ENCODE results near the gene MRPS6. TPM values are rescaled to one million over a fixed set of nuclear protein-coding genes. Genes with fewer than 3 reads are reported as not detected.
A peak's percentile ranks its signal among the peaks of the same experiment; 100 is the strongest.

The MRPS6 gene
- total RNA-seq, 4 donors from 2014 or later = 33.1 to 63.7 (median 39.3) TPM

DNA sequence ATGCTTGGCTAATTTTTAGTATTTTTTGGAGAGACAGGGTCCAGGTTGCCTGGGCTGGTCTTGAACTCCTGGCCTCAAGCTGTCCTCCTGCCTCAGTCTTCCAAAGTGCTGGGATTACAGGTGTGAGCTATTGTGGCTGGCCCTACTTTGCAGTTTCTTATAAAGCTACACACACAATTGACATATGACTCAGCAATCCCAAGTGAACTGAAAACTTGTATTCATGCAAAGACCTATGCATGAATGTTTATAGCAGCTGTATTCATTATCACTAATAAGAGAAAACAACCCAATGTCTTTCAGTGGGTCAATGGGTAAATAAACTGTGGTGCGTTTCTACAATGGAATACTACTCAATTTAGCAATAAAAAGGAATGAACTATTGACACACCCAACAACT is 103.1 kb downstream of the MRPS6 start:
- ATAC-seq = no peak
- Histone ChIP-seq H3K4me3 (no peak overlapping the region), H3K27ac (no peak overlapping the region), H3K27me3 (no peaks in the 10 kb centered on the region), H3K9me3 (no peaks in the 10 kb centered on the region), H3K36me3 (no peaks in the 10 kb centered on the region), H3K4me1 (peaks cover 0 to 19% (median 0%) of the 10 kb centered on the region in 3 donors)
- TF ChIP-seq CTCF (IDR thresholded peaks at IDR 0.05) (no peak), POLR2AphosphoS5 (IDR thresholded peaks at IDR 0.05) (no peak)
- WGBS, 2 donors (ENCODE audit: low coverage in 1 of 2) = 82% methylated on average over 1 of the region's 1 CpG

DNA sequence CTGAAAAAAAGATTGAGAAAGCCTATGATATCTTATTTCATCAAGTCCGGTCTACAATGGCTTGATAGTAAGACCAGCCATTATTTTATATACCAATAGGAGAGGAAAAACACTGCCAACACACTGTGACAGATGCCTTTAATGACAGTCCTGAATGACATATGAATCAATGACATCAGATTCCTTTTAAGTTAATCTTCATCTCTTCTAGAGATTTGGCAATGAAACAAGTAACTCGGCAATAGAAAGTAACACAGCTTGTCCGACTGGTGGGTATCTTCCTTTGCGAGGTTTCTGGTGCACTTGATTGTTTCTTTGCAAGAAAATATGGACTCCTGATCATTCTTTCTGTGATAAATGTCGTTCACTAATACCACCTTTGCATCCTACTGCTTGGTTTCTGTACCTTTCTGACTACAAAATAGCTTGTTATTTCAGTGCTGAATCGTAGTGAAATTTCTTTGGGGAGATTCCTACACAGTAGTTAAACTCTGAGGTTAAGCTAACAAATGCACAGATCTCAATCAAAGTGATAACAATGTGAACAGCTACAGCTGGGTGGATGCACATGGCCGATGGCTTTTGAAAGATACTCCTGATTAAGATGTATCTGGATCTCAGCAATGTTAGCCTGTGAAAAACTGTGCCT is 104.7 kb downstream of the MRPS6 start:
- peaks cover 0 to 19% (median 0%) of the 10 kb centered on the region in 3 donors for H3K4me1 ChIP-seq
- no peaks in the 10 kb centered on the region for H3K36me3 ChIP-seq
- no peak overlapping the region for H3K27ac ChIP-seq
- ATAC-seq = no peak
- H3K4me3 ChIP-seq = no peak overlapping the region
- WGBS, 2 donors (ENCODE audit: low coverage in 1 of 2) = 84 to 97% methylated on average over 6 to 7 of the region's 7 CpGs
- TF ChIP-seq POLR2A (IDR thresholded peaks at IDR 0.05) (no peak), CTCF (IDR thresholded peaks at IDR 0.05) (no peak), EP300 (IDR thresholded peaks at IDR 0.05) (no peak), POLR2AphosphoS5 (IDR thresholded peaks at IDR 0.05) (no peak)
- no peaks in the 10 kb centered on the region for H3K9me3 ChIP-seq
- no peaks in the 10 kb centered on the region for H3K27me3 ChIP-seq

DNA sequence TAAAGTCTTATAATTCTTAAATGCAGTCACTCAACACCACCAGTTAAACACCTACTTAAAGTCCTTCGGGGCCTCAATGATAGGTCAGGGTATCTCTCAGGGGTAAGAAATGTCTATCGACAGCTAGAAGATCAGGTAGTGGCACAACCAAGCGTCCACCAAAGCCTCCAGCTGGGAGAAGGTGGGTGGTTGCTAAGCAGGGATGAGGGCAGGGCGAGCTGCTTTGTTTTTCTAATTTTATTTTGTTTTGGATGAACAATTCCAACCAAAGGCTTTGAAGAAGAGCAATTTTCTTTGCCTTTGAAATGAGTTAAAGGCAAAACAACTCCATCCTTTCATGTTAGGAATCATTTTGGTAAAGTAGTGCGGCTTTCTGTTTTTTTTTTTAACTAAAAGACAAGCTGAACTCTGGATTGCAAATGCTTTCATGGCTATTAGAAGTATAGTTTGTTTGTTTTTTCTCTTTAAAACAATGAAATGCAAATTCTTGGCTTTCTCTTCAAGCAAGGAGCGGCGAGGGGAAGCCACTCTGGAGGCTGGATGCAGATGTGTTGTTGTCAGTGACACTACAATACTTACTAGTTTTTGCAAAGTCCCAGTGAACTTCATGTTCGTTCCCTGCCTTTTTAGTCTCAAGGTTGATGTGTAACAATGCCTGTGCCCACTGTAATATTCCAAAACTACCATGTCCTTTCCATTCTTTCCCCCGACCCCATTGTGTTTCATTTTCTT is 106.0 kb downstream of the MRPS6 start:
- Histone ChIP-seq H3K27ac (no peak overlapping the region), H3K36me3 (no peaks in the 10 kb centered on the region), H3K4me1 (peaks cover 0 to 19% (median 0%) of the 10 kb centered on the region in 3 donors), H3K4me3 (no peak overlapping the region), H3K9me3 (no peaks in the 10 kb centered on the region), H3K27me3 (no peaks in the 10 kb centered on the region)
- 82 to 89% methylated on average over 6 to 9 of the region's 9 CpGs for WGBS, 2 donors (ENCODE audit: low coverage in 1 of 2)
- TF ChIP-seq POLR2AphosphoS5 (IDR thresholded peaks at IDR 0.05) = no peak
- TF ChIP-seq EP300 (IDR thresholded peaks at IDR 0.05) = no peak
- TF ChIP-seq POLR2A (IDR thresholded peaks at IDR 0.05) = no peak
- TF ChIP-seq CTCF (IDR thresholded peaks at IDR 0.05) = no peak
- no peak for ATAC-seq

DNA sequence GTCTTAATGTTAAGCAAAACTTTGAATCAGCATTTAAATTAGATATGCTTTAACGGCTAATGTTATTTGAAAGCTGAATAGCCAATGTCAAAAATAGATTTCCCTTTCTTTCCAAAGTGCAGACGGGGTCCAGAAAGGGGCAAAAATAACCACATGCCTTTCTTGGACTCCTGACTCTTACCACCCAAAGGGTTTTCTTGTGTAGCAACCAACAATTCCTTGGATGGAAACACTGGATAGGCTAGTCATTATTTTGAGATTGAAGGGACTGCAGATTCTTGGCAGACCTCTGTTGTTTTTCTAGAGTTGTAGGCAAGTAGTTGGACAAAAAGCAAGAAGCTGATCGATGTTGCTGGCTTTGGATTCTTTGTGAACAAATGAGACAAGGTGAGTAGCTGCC is 107.0 kb downstream of the MRPS6 start:
- Histone ChIP-seq H3K27ac (peak overlapping the region in 3 of 4 donors; percentile 20 to 51 (median 34)), H3K9me3 (no peaks in the 10 kb centered on the region), H3K36me3 (no peaks in the 10 kb centered on the region), H3K4me3 (peak overlapping the region in 1 of 2 donors; percentile 15), H3K27me3 (no peaks in the 10 kb centered on the region), H3K4me1 (peaks cover 0 to 19% (median 0%) of the 10 kb centered on the region in 3 donors)
- ATAC-seq = no peak
- 25 to 27% methylated on average over 2 to 3 of the region's 3 CpGs for WGBS, 2 donors (ENCODE audit: low coverage in 1 of 2)
- TF ChIP-seq POLR2AphosphoS5 (IDR thresholded peaks at IDR 0.05) = peak; percentile 11
- TF ChIP-seq POLR2A (IDR thresholded peaks at IDR 0.05) = no peak

DNA sequence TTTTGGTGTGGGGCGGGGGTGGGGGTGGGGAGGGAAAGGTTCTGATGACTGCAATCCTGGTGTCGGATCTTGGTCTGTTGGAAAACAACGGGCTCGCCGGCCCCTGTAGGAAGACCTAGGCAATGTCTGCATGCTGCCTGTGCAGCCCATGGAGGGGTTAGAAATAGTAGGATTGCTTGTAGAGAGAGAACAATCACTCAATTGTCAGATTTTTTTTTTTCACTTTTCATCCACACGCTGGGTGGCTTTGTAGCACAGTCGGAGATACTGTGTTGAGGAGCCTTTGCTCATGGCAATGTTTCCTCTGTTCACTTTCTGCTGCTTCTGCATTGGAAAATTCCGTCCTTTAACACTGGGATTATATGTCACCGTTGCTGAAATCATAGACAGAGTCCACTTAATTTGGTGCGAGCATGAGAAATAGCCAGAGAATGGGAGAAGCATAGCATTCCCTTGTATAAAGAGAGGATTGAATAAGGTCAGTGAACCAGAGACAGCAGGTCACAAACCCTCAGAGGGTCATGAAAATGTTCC is 107.5 kb downstream of the MRPS6 start:
- peaks cover 0 to 19% (median 0%) of the 10 kb centered on the region in 3 donors for H3K4me1 ChIP-seq
- peak; percentile 16 for ATAC-seq
- H3K9me3 ChIP-seq = no peaks in the 10 kb centered on the region
- TF ChIP-seq CTCF (IDR thresholded peaks at IDR 0.05) (no peak), POLR2A (IDR thresholded peaks at IDR 0.05) (no peak), POLR2AphosphoS5 (IDR thresholded peaks at IDR 0.05) (no peak), EP300 (IDR thresholded peaks at IDR 0.05) (no peak)
- H3K36me3 ChIP-seq = no peaks in the 10 kb centered on the region
- H3K4me3 ChIP-seq = peak overlapping the region in 1 of 2 donors; percentile 15
- WGBS, 2 donors (ENCODE audit: low coverage in 1 of 2) = 43 to 45% methylated on average over 6 to 8 of the region's 10 CpGs
- H3K27ac ChIP-seq = peak overlapping the region in 3 of 4 donors; percentile 20 to 51 (median 34)
- no peaks in the 10 kb centered on the region for H3K27me3 ChIP-seq
